ENCODE results near the gene C3orf52.
"Not testable (repeated sequence)": the region's sequence is repeated elsewhere in the genome, so short reads cannot be mapped to it uniquely, and the experiment has no call there.

The C3orf52 gene, protein sequence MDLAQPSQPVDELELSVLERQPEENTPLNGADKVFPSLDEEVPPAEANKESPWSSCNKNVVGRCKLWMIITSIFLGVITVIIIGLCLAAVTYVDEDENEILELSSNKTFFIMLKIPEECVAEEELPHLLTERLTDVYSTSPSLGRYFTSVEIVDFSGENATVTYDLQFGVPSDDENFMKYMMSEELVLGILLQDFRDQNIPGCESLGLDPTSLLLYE

GRCh38 chr3:112086076-112086854 lies at the start of gene C3orf52:
Gene C3orf52 (plus strand): TSS chr3:112086389. CDS start chr3:112086408, 19 bp downstream.
- peak; percentile 80 for DNase-seq (ENCODE audit: low read depth)
- TF ChIP-seq, protein P1, sequence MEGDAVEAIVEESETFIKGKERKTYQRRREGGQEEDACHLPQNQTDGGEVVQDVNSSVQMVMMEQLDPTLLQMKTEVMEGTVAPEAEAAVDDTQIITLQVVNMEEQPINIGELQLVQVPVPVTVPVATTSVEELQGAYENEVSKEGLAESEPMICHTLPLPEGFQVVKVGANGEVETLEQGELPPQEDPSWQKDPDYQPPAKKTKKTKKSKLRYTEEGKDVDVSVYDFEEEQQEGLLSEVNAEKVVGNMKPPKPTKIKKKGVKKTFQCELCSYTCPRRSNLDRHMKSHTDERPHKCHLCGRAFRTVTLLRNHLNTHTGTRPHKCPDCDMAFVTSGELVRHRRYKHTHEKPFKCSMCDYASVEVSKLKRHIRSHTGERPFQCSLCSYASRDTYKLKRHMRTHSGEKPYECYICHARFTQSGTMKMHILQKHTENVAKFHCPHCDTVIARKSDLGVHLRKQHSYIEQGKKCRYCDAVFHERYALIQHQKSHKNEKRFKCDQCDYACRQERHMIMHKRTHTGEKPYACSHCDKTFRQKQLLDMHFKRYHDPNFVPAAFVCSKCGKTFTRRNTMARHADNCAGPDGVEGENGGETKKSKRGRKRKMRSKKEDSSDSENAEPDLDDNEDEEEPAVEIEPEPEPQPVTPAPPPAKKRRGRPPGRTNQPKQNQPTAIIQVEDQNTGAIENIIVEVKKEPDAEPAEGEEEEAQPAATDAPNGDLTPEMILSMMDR (IDR thresholded peaks at IDR 0.05; ENCODE audit: insufficient read depth, low read depth, low read length, missing control alignments) = no peak
- H3K4me3 ChIP-seq (ENCODE audit: low read depth, low read length) = peak within 1 kb of the TSS; percentile 71

GRCh38 chr3:112037194-112037593 lies 49.0 kb upstream of the C3orf52 start:
- not testable (repeated sequence) for DNase-seq (ENCODE audit: low read depth)

GRCh38 chr3:112038863-112039262 lies 47.3 kb upstream of the C3orf52 start:
- no peak overlapping the region for H3K4me3 ChIP-seq (ENCODE audit: low read depth, low read length)
- TF ChIP-seq, protein P1 (IDR thresholded peaks at IDR 0.05; ENCODE audit: insufficient read depth, low read depth, low read length, missing control alignments) = no peak
- DNase-seq (ENCODE audit: low read depth) = peak; percentile 17

More at GRCh38 chr3:112037194-112037593, 49.0 kb upstream of the C3orf52 start:
- H3K4me3 ChIP-seq (ENCODE audit: low read depth, low read length) = not testable (repeated sequence)

- TF ChIP-seq, protein P1 (IDR thresholded peaks at IDR 0.05; ENCODE audit: insufficient read depth, low read depth, low read length, missing control alignments) = no peak
- no peak overlapping the region for H3K4me3 ChIP-seq (ENCODE audit: low read depth, low read length)
- no peak for DNase-seq (ENCODE audit: low read depth)
Observed at GRCh38 chr3:112041321-112041720, 44.9 kb upstream of the C3orf52 start.

GRCh38 chr3:112042842-112043280 lies 43.3 kb upstream of the C3orf52 start:
- TF ChIP-seq, protein P1 (IDR thresholded peaks at IDR 0.05; ENCODE audit: insufficient read depth, low read depth, low read length, missing control alignments) = no peak

GRCh38 chr3:112043621-112044201 lies 42.5 kb upstream of the C3orf52 start:
- TF ChIP-seq, protein P1 (IDR thresholded peaks at IDR 0.05; ENCODE audit: insufficient read depth, low read depth, low read length, missing control alignments) = peak; percentile 90
- DNase-seq (ENCODE audit: low read depth) = peak; percentile 77
- peak overlapping the region; percentile 15; the same call in 1 of the 2 replicates for H3K4me3 ChIP-seq (ENCODE audit: low read depth, low read length)

More at GRCh38 chr3:112042842-112043280, 43.3 kb upstream of the C3orf52 start:
- H3K4me3 ChIP-seq (ENCODE audit: low read depth, low read length) = no peak overlapping the region
- no peak for DNase-seq (ENCODE audit: low read depth)

DNA sequence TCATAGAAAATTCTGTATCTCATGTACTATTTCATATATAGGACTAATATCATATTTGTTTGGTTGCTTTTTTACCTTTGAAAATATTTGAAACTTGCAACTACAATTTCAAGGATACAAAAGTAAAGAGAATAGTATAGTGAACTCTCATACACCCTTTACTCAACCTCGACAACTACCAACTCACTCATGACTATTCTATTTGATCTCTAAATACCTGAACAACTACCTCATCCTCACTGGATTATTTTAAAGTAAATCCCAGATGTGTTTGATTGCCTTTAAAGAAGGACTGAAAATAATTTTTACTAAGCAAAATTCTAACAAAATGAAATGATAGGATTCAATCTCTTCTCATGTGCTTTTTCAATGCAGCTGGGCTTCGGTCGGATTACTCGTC lies 39.6 kb upstream of the C3orf52 start:
- TF ChIP-seq, protein P1 (IDR thresholded peaks at IDR 0.05; ENCODE audit: insufficient read depth, low read depth, low read length, missing control alignments) = no peak
- DNase-seq (ENCODE audit: low read depth) = no peak
- H3K4me3 ChIP-seq (ENCODE audit: low read depth, low read length) = no peak overlapping the region

Data from GM12865 (cell line).